K562 (cell line): ENCODE data around the gene SRP9. TPM values are rescaled to one million over a fixed set of nuclear protein-coding genes. Genes with fewer than 3 reads are reported as not detected.

Experiments
- BACH1 ChIP-seq: fragments of 200-800 bp; sonication (Bioruptor generic); IDR thresholded peaks from 2 replicates; pipeline ENCODE4 v1.6.1; 2016; ENCODE audit warnings: missing genetic modification characterization, missing compliant biosample characterization
- BHLHE40 ChIP-seq: IDR thresholded peaks from 2 replicates; pipeline ENCODE4 v1.6.1; 2011; ENCODE audit warnings: low read length, improper control_type of control experiment
- DACH1 ChIP-seq: fragments of 450-650 bp; IDR thresholded peaks from 2 replicates; pipeline ENCODE4 v1.6.1; 2018; ENCODE audit not compliant: partially characterized antibody
- EHMT2 ChIP-seq: fragments of 450-650 bp; IDR thresholded peaks from 2 replicates; pipeline ENCODE4 v1.6.1; 2018; ENCODE audit warnings: antibody characterized with exemption
- FOXJ2 ChIP-seq: fragments of 200-800 bp; sonication (Bioruptor generic); IDR thresholded peaks from 2 replicates; pipeline ENCODE4 v1.6.1; 2016; ENCODE audit warnings: missing genetic modification characterization, missing compliant biosample characterization
- GATA2 ChIP-seq: sonication (generic); formaldehyde crosslinking; IDR thresholded peaks from 2 replicates; pipeline ENCODE4 v1.4.0; 2020; ENCODE audit warnings: mild to moderate bottlenecking, missing genetic modification reagents
- MAFF ChIP-seq: IDR thresholded peaks from 2 replicates; pipeline ENCODE4 v1.6.1; 2012; ENCODE audit warnings: low read length, improper control_type of control experiment
- MEIS2 ChIP-seq: fragments of 450-650 bp; IDR thresholded peaks from 2 replicates; pipeline ENCODE4 v1.6.1; 2014; ENCODE audit warnings: mild to moderate bottlenecking; ENCODE audit not compliant: partially characterized antibody
- NFE2L1 ChIP-seq: fragments of 450-650 bp; IDR thresholded peaks from 2 replicates; pipeline ENCODE4 v1.6.1; 2016; ENCODE audit warnings: missing genetic modification characterization, low read depth, mild to moderate bottlenecking, missing compliant biosample characterization, moderate library complexity, borderline replicate concordance
- NR2C1 ChIP-seq, 2 experiments: fragments of 450-650 bp; IDR thresholded peaks; 2 replicates each; pipeline ENCODE4 v1.6.1; 2017; ENCODE audit warnings: mild to moderate bottlenecking in 2 of 2, antibody characterized with exemption in 1 of 2, inconsistent platforms in 1 of 2, missing compliant biosample characterization in 1 of 2, missing genetic modification characterization in 1 of 2
- NRF1 ChIP-seq, 2 experiments: fragments of 450-650 bp; IDR thresholded peaks in 1 of 2; conservative IDR thresholded peaks in 1 of 2; 2 replicates each; pipeline ENCODE4 v1.6.1; 2014; ENCODE audit warnings: mild to moderate bottlenecking in 2 of 2
- SIX5 ChIP-seq, 2 experiments: IDR thresholded peaks; 2 replicates each; pipeline ENCODE4 v1.6.1; 2011; ENCODE audit warnings: low read length in 2 of 2, borderline replicate concordance in 1 of 2, low read depth in 1 of 2, mild to moderate bottlenecking in 1 of 2, moderate library complexity in 1 of 2; ENCODE audit not compliant: insufficient read depth in 1 of 2
- SMAD4 ChIP-seq: fragments of 250-450 bp; sonication (Bioruptor Pico); conservative IDR thresholded peaks from 2 replicates; pipeline ENCODE4 v1.8.0; 2021; ENCODE audit warnings: inconsistent platforms, mild to moderate bottlenecking, moderate library complexity
- ZNF121 ChIP-seq: sonication (generic); formaldehyde crosslinking; conservative IDR thresholded peaks from 2 replicates; pipeline ENCODE4 v1.8.0; 2022; ENCODE audit warnings: missing genetic modification reagents
- ZNF354B ChIP-seq: fragments of 250-450 bp; sonication (Bioruptor Pico); IDR thresholded peaks from 2 replicates; pipeline ENCODE4 v1.4.0; 2020
- ZNF778 ChIP-seq: fragments of 450-650 bp; formaldehyde crosslinking; IDR thresholded peaks from 2 replicates; pipeline ENCODE4 v1.4.0; 2020; ENCODE audit warnings: mild to moderate bottlenecking, moderate library complexity
- polyA plus RNA-seq, 8 experiments: library from polyadenylated mRNA; depleted of rRNA in 4 of 8; stranded (reverse) in 5 of 8; unstranded in 3 of 8; fragments of >200 nt; fragmentation: Nextera tagmentation in 2 of 8; fragmentation: Illumina TruSeq in 1 of 8; extraction: Ambion mirVana in 2 of 8; extraction: Trizol in 1 of 8; gene quantifications; 2 replicates each; pipeline versions ENCODE4 v1.2.1 to v1.2.3, GENCODE V29; 2011 to 2014; ENCODE audit warnings: inconsistent platforms in 1 of 8, missing spikeins in 1 of 8
- total RNA-seq, 7 experiments: library from RNA; depleted of rRNA in 6 of 7; stranded (reverse); fragments of >200 nt in 6 of 7; fragmentation: Illumina TruSeq in 2 of 7; extraction: Trizol in 2 of 7; gene quantifications; 2 replicates each; pipeline versions ENCODE4 v1.2.1 to v1.2.3, GENCODE V29; 2011 to 2021; ENCODE audit warnings: low replicate concordance in 1 of 7
- TF ChIP-seq, protein P1 (sequence below): IDR thresholded peaks from 2 replicates; pipeline ENCODE4 v1.6.1; 2014; ENCODE audit warnings: antibody characterized with exemption
- TF ChIP-seq, protein P2 (sequence below), 2 experiments: fragments of 450-650 bp; formaldehyde crosslinking in 1 of 2; IDR thresholded peaks; 2 replicates each; pipeline versions ENCODE4 v1.4.0 to v1.6.1; 2014 to 2020; ENCODE audit warnings: mild to moderate bottlenecking in 2 of 2, borderline replicate concordance in 1 of 2, low read depth in 1 of 2

SRP9 gene
- total and polyA plus RNA-seq, 9 of the 15 experiments (the other 6 are each of a cell fraction or from before 2014, with no cell fraction given): 273 to 1,892 (median 668) TPM

DNA sequence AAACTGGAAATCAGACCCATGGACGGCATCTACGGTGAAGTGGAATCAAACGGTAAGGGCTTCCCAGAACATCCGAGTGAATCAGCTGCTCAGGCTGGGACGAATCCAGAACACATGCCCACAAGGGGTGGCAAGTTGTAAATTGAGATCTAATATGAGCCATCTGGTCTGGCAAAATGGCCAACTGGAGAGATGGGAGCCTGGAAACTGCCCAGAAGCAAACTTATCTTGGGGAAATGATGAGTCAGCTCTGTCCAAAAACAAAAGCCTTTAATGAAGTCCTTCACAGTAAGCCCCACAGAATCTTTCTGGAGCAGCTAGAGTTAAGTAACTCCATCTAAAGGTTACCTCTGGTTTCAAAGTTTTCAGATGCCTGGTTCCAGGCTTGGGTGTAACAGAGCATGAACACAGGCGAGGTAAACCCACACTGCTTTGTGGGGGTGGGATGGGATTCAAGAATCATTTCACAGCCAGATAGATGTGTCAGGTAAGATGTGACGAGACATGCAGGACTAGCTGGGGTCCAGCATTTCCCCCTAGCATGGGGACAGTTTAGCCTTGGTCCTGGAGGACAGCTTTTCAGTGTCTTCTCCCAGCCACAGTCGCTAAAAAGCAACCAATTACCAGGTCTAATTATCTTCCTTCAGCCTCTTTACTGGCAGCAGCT, 10.5 kb upstream of the SRP9 start (continued):
- TF ChIP-seq, protein P1, sequence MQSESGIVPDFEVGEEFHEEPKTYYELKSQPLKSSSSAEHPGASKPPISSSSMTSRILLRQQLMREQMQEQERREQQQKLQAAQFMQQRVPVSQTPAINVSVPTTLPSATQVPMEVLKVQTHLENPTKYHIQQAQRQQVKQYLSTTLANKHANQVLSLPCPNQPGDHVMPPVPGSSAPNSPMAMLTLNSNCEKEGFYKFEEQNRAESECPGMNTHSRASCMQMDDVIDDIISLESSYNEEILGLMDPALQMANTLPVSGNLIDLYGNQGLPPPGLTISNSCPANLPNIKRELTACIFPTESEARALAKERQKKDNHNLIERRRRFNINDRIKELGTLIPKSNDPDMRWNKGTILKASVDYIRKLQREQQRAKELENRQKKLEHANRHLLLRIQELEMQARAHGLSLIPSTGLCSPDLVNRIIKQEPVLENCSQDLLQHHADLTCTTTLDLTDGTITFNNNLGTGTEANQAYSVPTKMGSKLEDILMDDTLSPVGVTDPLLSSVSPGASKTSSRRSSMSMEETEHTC: no peak
- TF ChIP-seq NRF1 (conservative IDR thresholded peaks at IDR 0.05 in 1 of 2, IDR thresholded peaks at IDR 0.05 in 1 of 2): no peak
- no peak for TF ChIP-seq SIX5 (IDR thresholded peaks at IDR 0.05; ENCODE audit: borderline replicate concordance in 1 of 2, insufficient read depth in 1 of 2, low read depth in 1 of 2, low read length in 2 of 2)
- TF ChIP-seq DACH1: no peak
- TF ChIP-seq NR2C1 (IDR thresholded peaks at IDR 0.05): no peak
- no peak for TF ChIP-seq NR2C1 (tag; IDR thresholded peaks at IDR 0.05)
- peak; percentile 34; the same call in 1 of the 2 replicates for TF ChIP-seq GATA2 (CRISPR knock-in tag)
- no peak for TF ChIP-seq ZNF121
- peak; percentile 98 for TF ChIP-seq MAFF
- peak; percentile 37; the same call in 1 of the 2 replicates for TF ChIP-seq BACH1 (tag)
- TF ChIP-seq BHLHE40: no peak
- TF ChIP-seq EHMT2: peak; percentile 44; the same call in 1 of the 2 replicates
- no peak for TF ChIP-seq ZNF354B (CRISPR knock-in tag)
- TF ChIP-seq SMAD4 (CRISPR knock-in tag): 0 out of 2 replicates have a peak, but pooled peaks have one; percentile 30
- TF ChIP-seq, protein P2, sequence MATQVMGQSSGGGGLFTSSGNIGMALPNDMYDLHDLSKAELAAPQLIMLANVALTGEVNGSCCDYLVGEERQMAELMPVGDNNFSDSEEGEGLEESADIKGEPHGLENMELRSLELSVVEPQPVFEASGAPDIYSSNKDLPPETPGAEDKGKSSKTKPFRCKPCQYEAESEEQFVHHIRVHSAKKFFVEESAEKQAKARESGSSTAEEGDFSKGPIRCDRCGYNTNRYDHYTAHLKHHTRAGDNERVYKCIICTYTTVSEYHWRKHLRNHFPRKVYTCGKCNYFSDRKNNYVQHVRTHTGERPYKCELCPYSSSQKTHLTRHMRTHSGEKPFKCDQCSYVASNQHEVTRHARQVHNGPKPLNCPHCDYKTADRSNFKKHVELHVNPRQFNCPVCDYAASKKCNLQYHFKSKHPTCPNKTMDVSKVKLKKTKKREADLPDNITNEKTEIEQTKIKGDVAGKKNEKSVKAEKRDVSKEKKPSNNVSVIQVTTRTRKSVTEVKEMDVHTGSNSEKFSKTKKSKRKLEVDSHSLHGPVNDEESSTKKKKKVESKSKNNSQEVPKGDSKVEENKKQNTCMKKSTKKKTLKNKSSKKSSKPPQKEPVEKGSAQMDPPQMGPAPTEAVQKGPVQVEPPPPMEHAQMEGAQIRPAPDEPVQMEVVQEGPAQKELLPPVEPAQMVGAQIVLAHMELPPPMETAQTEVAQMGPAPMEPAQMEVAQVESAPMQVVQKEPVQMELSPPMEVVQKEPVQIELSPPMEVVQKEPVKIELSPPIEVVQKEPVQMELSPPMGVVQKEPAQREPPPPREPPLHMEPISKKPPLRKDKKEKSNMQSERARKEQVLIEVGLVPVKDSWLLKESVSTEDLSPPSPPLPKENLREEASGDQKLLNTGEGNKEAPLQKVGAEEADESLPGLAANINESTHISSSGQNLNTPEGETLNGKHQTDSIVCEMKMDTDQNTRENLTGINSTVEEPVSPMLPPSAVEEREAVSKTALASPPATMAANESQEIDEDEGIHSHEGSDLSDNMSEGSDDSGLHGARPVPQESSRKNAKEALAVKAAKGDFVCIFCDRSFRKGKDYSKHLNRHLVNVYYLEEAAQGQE (IDR thresholded peaks at IDR 0.05; ENCODE audit: borderline replicate concordance): no peak
- TF ChIP-seq, protein P2 (CRISPR knock-in tag; IDR thresholded peaks at IDR 0.05; ENCODE audit: low read depth): no peak
- TF ChIP-seq ZNF778 (CRISPR knock-in tag): no peak
- no peak for TF ChIP-seq NFE2L1 (tag)
- no peak for TF ChIP-seq MEIS2
- no peak for TF ChIP-seq FOXJ2 (tag)
